IPS DF 6.9 (cell line): ENCODE results near the gene CALCA.

ENCODE experiments used
- DNase-seq: peaks from one replicate; pipeline ENCODE4 v3.0.0-alpha.2; 2013; ENCODE audit warnings: low read depth, low spot score
- H3K27ac ChIP-seq: one replicate; pipeline ENCODE4 v1.5.1; 2013; ENCODE audit warnings: low read length, control low read depth
- H3K27me3 ChIP-seq: 2 replicates; pipeline ENCODE4 v1.6.1; 2013; ENCODE audit warnings: mild to moderate bottlenecking, low read length; ENCODE audit not compliant: control insufficient read depth, insufficient read depth
- H3K36me3 ChIP-seq: 2 replicates; pipeline ENCODE4 v1.6.1; 2013; ENCODE audit warnings: low read length; ENCODE audit not compliant: control insufficient read depth, insufficient read depth
- H3K4me1 ChIP-seq: 2 replicates; pipeline ENCODE4 v1.6.1; 2013; ENCODE audit warnings: low read length; ENCODE audit not compliant: control insufficient read depth, insufficient read depth
- H3K4me3 ChIP-seq: 2 replicates; pipeline ENCODE4 v1.5.1; 2013; ENCODE audit warnings: mild to moderate bottlenecking, low read length
- H3K9me3 ChIP-seq: 2 replicates; pipeline ENCODE4 v1.6.1; 2013; ENCODE audit warnings: low read length, inconsistent platforms; ENCODE audit not compliant: control insufficient read depth, insufficient read depth
- WGBS: extraction: QIAGEN DNeasy Blood & Tissue Kit; methylation state at CpG from one replicate; pipeline ENCODE4 v1.1.7; 2013; ENCODE audit warnings: mixed read lengths, missing lambda C conversion rate; ENCODE audit not compliant: insufficient read length, insufficient coverage; 5-methylcytosine and 5-hydroxymethylcytosine counted together

Gene CALCA

GRCh38 chr11:14942745-14943144 is 29.4 kb downstream of the CALCA start:
- no peak for DNase-seq
- H3K36me3 ChIP-seq, result no peaks in the 10 kb centered on the region
- H3K27ac ChIP-seq, result no peak overlapping the region
- no peaks in the 10 kb centered on the region for H3K9me3 ChIP-seq
- no CpG with 5 or more reads among the region's 3 CpGs for WGBS
- H3K27me3 ChIP-seq, result no peaks in the 10 kb centered on the region
- no peaks in the 10 kb centered on the region for H3K4me1 ChIP-seq
- H3K4me3 ChIP-seq, result no peak overlapping the region

- DNase-seq, result no peak
- H3K27ac ChIP-seq, result no peak overlapping the region
- no peaks in the 10 kb centered on the region for H3K36me3 ChIP-seq
- H3K4me3 ChIP-seq, result no peak overlapping the region
- H3K4me1 ChIP-seq, result no peaks in the 10 kb centered on the region
- H3K27me3 ChIP-seq, result no peaks in the 10 kb centered on the region
- H3K9me3 ChIP-seq, result no peaks in the 10 kb centered on the region
- WGBS, result no CpG with 5 or more reads among the region's 1 CpG
These were observed 33.2 kb downstream of the CALCA start for GRCh38 chr11:14938936-14939335.

- Histone ChIP-seq H3K27ac (no peak overlapping the region), H3K4me3 (no peak overlapping the region), H3K36me3 (no peaks in the 10 kb centered on the region), H3K27me3 (no peaks in the 10 kb centered on the region), H3K4me1 (no peaks in the 10 kb centered on the region), H3K9me3 (no peaks in the 10 kb centered on the region)
- DNase-seq, result no peak
- no CpG with 5 or more reads among the region's 1 CpG for WGBS
These were observed 37.4 kb downstream of the CALCA start for GRCh38 chr11:14934641-14935351.

- no peak for DNase-seq
- no peak overlapping the region for H3K4me3 ChIP-seq
- H3K36me3 ChIP-seq, result no peaks in the 10 kb centered on the region
- H3K4me1 ChIP-seq, result no peaks in the 10 kb centered on the region
- H3K27me3 ChIP-seq, result no peaks in the 10 kb centered on the region
- H3K9me3 ChIP-seq, result no peaks in the 10 kb centered on the region
- no peak overlapping the region for H3K27ac ChIP-seq
These were observed 39.7 kb downstream of the CALCA start for GRCh38 chr11:14932447-14932846.

- Histone ChIP-seq H3K4me1 (no peaks in the 10 kb centered on the region; the same call in 1 of the 2 replicates), H3K36me3 (no peaks in the 10 kb centered on the region), H3K27me3 (no peaks in the 10 kb centered on the region), H3K9me3 (no peaks in the 10 kb centered on the region), H3K27ac (no peak overlapping the region), H3K4me3 (no peak overlapping the region)
- WGBS, result no CpG with 5 or more reads among the region's 2 CpGs
- no peak for DNase-seq
These were observed 41.8 kb downstream of the CALCA start for GRCh38 chr11:14930369-14930768.

GRCh38 chr11:14927146-14927545 is 45.0 kb downstream of the CALCA start:
- H3K27ac ChIP-seq, result no peak overlapping the region
- DNase-seq, result no peak
- no peaks in the 10 kb centered on the region for H3K36me3 ChIP-seq
- no peaks in the 10 kb centered on the region for H3K27me3 ChIP-seq
- no peak overlapping the region for H3K4me3 ChIP-seq
- no peaks in the 10 kb centered on the region; the same call in 1 of the 2 replicates for H3K4me1 ChIP-seq
- no peaks in the 10 kb centered on the region for H3K9me3 ChIP-seq

- DNase-seq, result no peak
- no CpG with 5 or more reads among the region's 3 CpGs for WGBS
- Histone ChIP-seq H3K9me3 (no peaks in the 10 kb centered on the region), H3K27me3 (no peaks in the 10 kb centered on the region), H3K36me3 (no peaks in the 10 kb centered on the region), H3K4me1 (no peaks in the 10 kb centered on the region; the same call in 1 of the 2 replicates), H3K27ac (no peak overlapping the region), H3K4me3 (no peak overlapping the region)
These were observed 47.8 kb downstream of the CALCA start for GRCh38 chr11:14924318-14924717.
